Caco-2 (cell line): ENCODE results near the gene RAB3D. TPM values are rescaled to one million over a fixed set of nuclear protein-coding genes. Genes with fewer than 3 reads are reported as not detected.

Experiments used
- BruUV-seq: library from RNA; stranded (reverse); fragments of 400-500 nt; replicated peaks from 2 replicates; lab custom pipeline; 2021; lab: Mats Ljungman, UMichigan
- CTCF ChIA-PET: fragments of 300-600 bp; sonication (Branson Sonifier 250); formaldehyde crosslinking; loops from one replicate; lab custom pipeline; 2022; ENCODE audit warnings: antibody characterized with exemption; lab: Charles Lee
- POLR2A ChIA-PET: fragments of 300-600 bp; sonication (Branson Sonifier 250); formaldehyde crosslinking; loops from one replicate; lab custom pipeline; 2022; ENCODE audit warnings: antibody characterized with exemption; lab: Charles Lee
- DNase-seq, 2 experiments: peaks; one replicate each; pipeline versions ENCODE4 v3.0.0 to v3.0.0-alpha.2; 2020 to 2022
- H3K27me3 ChIP-seq: replicated peaks from 2 replicates; pipeline ENCODE4 v1.6.0; 2011; ENCODE audit warnings: low read length; ENCODE audit not compliant: control insufficient read depth, insufficient read depth
- H3K36me3 ChIP-seq: 2 replicates; pipeline ENCODE4 v1.5.1; 2011; ENCODE audit warnings: low read length; ENCODE audit not compliant: control insufficient read depth, insufficient read depth
- H3K4me1 ChIP-seq: fragments of 250-450 bp; sonication (Bioruptor Pico); 2 replicates; pipeline ENCODE4 v1.5.1; 2020; ENCODE audit warnings: mild to moderate bottlenecking
- H3K4me3 ChIP-seq: 2 replicates; pipeline ENCODE4 v1.5.1; 2011; ENCODE audit warnings: low read depth, mild to moderate bottlenecking, control low read depth, low read length
- H3K9me3 ChIP-seq: fragments of 250-450 bp; sonication (Bioruptor Pico); 2 replicates; pipeline ENCODE4 v1.5.1; 2020; ENCODE audit warnings: mild to moderate bottlenecking, moderate library complexity
- H3K27ac Mint-ChIP-seq: one replicate; pipeline ENCODE4 v1.8.0; 2022; ENCODE audit warnings: mixed read lengths; ENCODE audit not compliant: unreplicated experiment
- H3K27me3 Mint-ChIP-seq: one replicate; pipeline ENCODE4 v1.8.0; 2022; ENCODE audit warnings: mixed read lengths; ENCODE audit not compliant: insufficient read depth, unreplicated experiment
- H3K36me3 Mint-ChIP-seq: one replicate; pipeline ENCODE4 v1.8.0; 2022; ENCODE audit warnings: mild to moderate bottlenecking, mixed read lengths; ENCODE audit not compliant: insufficient read depth, unreplicated experiment
- H3K4me1 Mint-ChIP-seq: one replicate; pipeline ENCODE4 v1.8.0; 2022; ENCODE audit warnings: low read depth, mixed read lengths; ENCODE audit not compliant: unreplicated experiment
- H3K4me3 Mint-ChIP-seq: one replicate; pipeline ENCODE4 v1.8.0; 2022; ENCODE audit warnings: mild to moderate bottlenecking, moderate library complexity, mixed read lengths; ENCODE audit not compliant: unreplicated experiment
- H3K9me3 Mint-ChIP-seq: one replicate; pipeline ENCODE4 v1.8.0; 2022; ENCODE audit warnings: mixed read lengths; ENCODE audit not compliant: unreplicated experiment
- intact Hi-C: fragments of 100-400 bp; cut with micrococcal nuclease; formaldehyde crosslinking; loops from one replicate; pipeline ENCODE4 v1.10.0; 2022; ENCODE audit not compliant: unreplicated experiment
- total RNA-seq: library from RNA; stranded (reverse); gene quantifications from 2 replicates; pipeline ENCODE4 v1.2.3, GENCODE V29; 2022
- TF ChIP-seq, protein P1 (sequence below), 2 experiments: fragments of 200-600 bp in 1 of 2; IDR thresholded peaks; 1 replicate in 1 of 2; 2 replicates in 1 of 2; pipeline versions ENCODE4 v1.5.1 to v1.8.0; 2011 to 2022; ENCODE audit warnings: antibody characterized with exemption in 1 of 2, control low read depth in 1 of 2, inconsistent platforms in 1 of 2, low read depth in 1 of 2, low read length in 1 of 2, mild to moderate bottlenecking in 1 of 2, moderate library complexity in 1 of 2; ENCODE audit not compliant: insufficient read depth in 1 of 2, severe bottlenecking in 1 of 2, unreplicated experiment in 1 of 2

The RAB3D gene
- total RNA-seq, 1 experiment from 2014 or later, result 28.0 TPM

DNA sequence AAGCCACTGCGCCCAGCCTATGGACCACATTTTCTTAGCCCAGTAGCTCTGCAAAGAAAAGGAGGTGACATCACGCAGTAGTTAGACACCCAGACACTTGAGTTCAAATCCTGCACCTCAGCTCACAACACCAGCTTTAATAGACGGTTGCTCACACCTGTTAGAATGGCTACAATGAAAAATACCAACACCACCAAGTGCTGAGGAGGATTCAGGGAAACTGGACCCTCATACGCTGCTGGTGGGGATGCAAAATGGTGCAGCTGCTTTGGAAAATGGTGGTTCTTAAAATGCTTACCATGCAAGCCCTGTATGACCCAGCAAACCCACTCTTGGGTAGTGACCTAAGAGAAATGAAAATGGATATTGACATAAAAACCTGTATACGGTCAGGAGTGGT, 65.5 kb downstream of the RAB3D start:
- H3K4me1 Mint-ChIP-seq, result peaks cover 19% of the 10 kb centered on the region
- Histone ChIP-seq H3K4me3 (no peak overlapping the region), H3K4me1 (peaks cover 31% of the 10 kb centered on the region), H3K27me3 (no peaks in the 10 kb centered on the region), H3K9me3 (no peaks in the 10 kb centered on the region), H3K36me3 (no peaks in the 10 kb centered on the region)
- TF ChIP-seq, protein P1, sequence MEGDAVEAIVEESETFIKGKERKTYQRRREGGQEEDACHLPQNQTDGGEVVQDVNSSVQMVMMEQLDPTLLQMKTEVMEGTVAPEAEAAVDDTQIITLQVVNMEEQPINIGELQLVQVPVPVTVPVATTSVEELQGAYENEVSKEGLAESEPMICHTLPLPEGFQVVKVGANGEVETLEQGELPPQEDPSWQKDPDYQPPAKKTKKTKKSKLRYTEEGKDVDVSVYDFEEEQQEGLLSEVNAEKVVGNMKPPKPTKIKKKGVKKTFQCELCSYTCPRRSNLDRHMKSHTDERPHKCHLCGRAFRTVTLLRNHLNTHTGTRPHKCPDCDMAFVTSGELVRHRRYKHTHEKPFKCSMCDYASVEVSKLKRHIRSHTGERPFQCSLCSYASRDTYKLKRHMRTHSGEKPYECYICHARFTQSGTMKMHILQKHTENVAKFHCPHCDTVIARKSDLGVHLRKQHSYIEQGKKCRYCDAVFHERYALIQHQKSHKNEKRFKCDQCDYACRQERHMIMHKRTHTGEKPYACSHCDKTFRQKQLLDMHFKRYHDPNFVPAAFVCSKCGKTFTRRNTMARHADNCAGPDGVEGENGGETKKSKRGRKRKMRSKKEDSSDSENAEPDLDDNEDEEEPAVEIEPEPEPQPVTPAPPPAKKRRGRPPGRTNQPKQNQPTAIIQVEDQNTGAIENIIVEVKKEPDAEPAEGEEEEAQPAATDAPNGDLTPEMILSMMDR (IDR thresholded peaks at IDR 0.05; ENCODE audit: insufficient read depth in 1 of 2, low read depth in 1 of 2, low read length in 1 of 2, severe bottlenecking in 1 of 2, unreplicated experiment in 1 of 2), result no peak
- H3K27me3 Mint-ChIP-seq, result no peaks in the 10 kb centered on the region
- no peaks in the 10 kb centered on the region for H3K9me3 Mint-ChIP-seq
- no TSS peak for BruUV-seq
- no peak overlapping the region for H3K4me3 Mint-ChIP-seq
- peak overlapping the region; percentile 72 for H3K27ac Mint-ChIP-seq
- ChIA-PET CTCF (interaction anchor here (1.1 to 1.4 kb wide), 2 partner anchors 49 to 107 kb away, joined by 4 to 5 read pairs; no protein-coding TSS in a partner anchor), POLR2A (no interaction called here)
- no peak for DNase-seq
- intact Hi-C loops, result no loop called here
- peaks cover 6% of the 10 kb centered on the region for H3K36me3 Mint-ChIP-seq

DNA sequence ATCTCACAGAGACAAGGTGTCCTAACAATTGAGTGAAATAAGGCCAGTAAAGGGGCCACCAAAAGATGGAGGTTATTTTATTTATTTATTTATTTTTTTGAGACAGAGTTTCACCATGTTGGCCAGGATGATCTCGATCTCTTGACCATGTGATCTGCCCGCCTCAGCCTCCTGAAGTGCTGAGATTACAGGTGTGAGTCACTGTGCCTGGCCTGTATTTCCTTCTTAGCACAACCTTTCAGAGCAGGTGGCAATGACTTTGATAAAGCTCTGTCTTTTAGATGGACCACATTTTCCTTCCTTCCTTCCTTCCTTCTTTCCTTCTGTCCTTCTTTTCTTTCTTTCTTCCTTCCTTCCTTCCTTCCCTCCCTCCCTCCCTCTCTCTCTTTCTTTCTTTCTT, 66.2 kb downstream of the RAB3D start:
- Mint-ChIP-seq H3K4me1 (peaks cover 23% of the 10 kb centered on the region), H3K27ac (peak overlapping the region; percentile 72), H3K36me3 (peaks cover 6% of the 10 kb centered on the region), H3K27me3 (no peaks in the 10 kb centered on the region), H3K9me3 (no peaks in the 10 kb centered on the region), H3K4me3 (no peak overlapping the region)
- DNase-seq, result no peak
- no peak overlapping the region for H3K4me3 ChIP-seq
- TF ChIP-seq, protein P1 (IDR thresholded peaks at IDR 0.05; ENCODE audit: insufficient read depth in 1 of 2, low read depth in 1 of 2, low read length in 1 of 2, severe bottlenecking in 1 of 2, unreplicated experiment in 1 of 2), result no peak
- H3K27me3 ChIP-seq, result no peaks in the 10 kb centered on the region
- H3K4me1 ChIP-seq, result peaks cover 31% of the 10 kb centered on the region
- no peaks in the 10 kb centered on the region for H3K9me3 ChIP-seq
- intact Hi-C loops, result no loop called here
- no peaks in the 10 kb centered on the region for H3K36me3 ChIP-seq
- BruUV-seq, result no TSS peak
- POLR2A ChIA-PET, result no interaction called here
- CTCF ChIA-PET, result interaction anchor here (1.0 to 1.4 kb wide), 4 partner anchors 11 to 108 kb away, joined by 3 to 5 read pairs (median 4); partner anchors contain the start of gene DOCK6

Other genes with a start within 250 kb of the RAB3D start
- 35.7 and 44.8 TPM in 2 replicates for gene SPC24, start 183.9 kb downstream of the RAB3D start, total RNA-seq
- 17.6 and 21.2 TPM in 2 replicates for gene KANK2, start 142.1 kb downstream of the RAB3D start, total RNA-seq
- gene ANGPTL8, start 100.0 kb downstream of the RAB3D start, total RNA-seq, result not detected in 2 replicates
- 84.1 and 94.3 TPM in 2 replicates for gene DOCK6, start 77.1 kb downstream of the RAB3D start, total RNA-seq
- gene TSPAN16, start 43.5 kb downstream of the RAB3D start, total RNA-seq, result not detected in 2 replicates
- 68.3 and 76.1 TPM in 2 replicates for gene TMEM205, start 6.6 kb upstream of the RAB3D start, total RNA-seq
- 11.7 and 13.9 TPM in 2 replicates for gene CCDC159, start 6.9 kb upstream of the RAB3D start, total RNA-seq
- gene PLPPR2, start 15.8 kb upstream of the RAB3D start, total RNA-seq, result 5.6 and 7.4 TPM in 2 replicates
- gene SWSAP1, start 35.0 kb upstream of the RAB3D start, total RNA-seq, result 3.7 and 3.9 TPM in 2 replicates
- 6.1 and 7.9 TPM in 2 replicates for gene EPOR, start 44.7 kb upstream of the RAB3D start, total RNA-seq
- gene RGL3, start 79.7 kb upstream of the RAB3D start, total RNA-seq, result 53.1 and 58.8 TPM in 2 replicates
- gene ODAD3, start 95.5 kb upstream of the RAB3D start, total RNA-seq, result not detected in 2 replicates
- gene PRKCSH, start 96.0 kb upstream of the RAB3D start, total RNA-seq, result 412 and 456 TPM in 2 replicates
- gene ELAVL3, start 141.4 kb upstream of the RAB3D start, total RNA-seq, result not detected in 2 replicates
- 6.1 and 8.9 TPM in 2 replicates for gene ZNF653, start 166.2 kb upstream of the RAB3D start, total RNA-seq
- 39.8 and 44.8 TPM in 2 replicates for gene ECSIT, start 189.5 kb upstream of the RAB3D start, total RNA-seq
- gene CNN1, start 199.2 kb upstream of the RAB3D start, total RNA-seq, result 0.54 and 0.84 TPM in 2 replicates
- 48.5 and 49.4 TPM in 2 replicates for gene ELOF1, start 219.6 kb upstream of the RAB3D start, total RNA-seq
- 0.48 TPM in 1 of 2 replicates, not detected in the other for gene ACP5, start 238.0 kb upstream of the RAB3D start, total RNA-seq